ENCODE data around the gene GPATCH3.
"Not testable (repeated sequence)": the region's sequence is repeated elsewhere in the genome, so short reads cannot be mapped to it uniquely, and the experiment has no call there.

Gene GPATCH3

GRCh38 chr1:26900815-26901511, 696 bp upstream of the GPATCH3 start:
- Histone ChIP-seq H3K9ac (ENCODE audit: low read depth, low read length) (peak overlapping the region; percentile 97), H3K36me3 (ENCODE audit: insufficient read depth, low read length) (no peaks in the 10 kb centered on the region), H3K4me1 (ENCODE audit: insufficient read depth, low read length) (peaks cover 5% of the 10 kb centered on the region; the same call in 1 of the 2 replicates), H3K9me3 (ENCODE audit: control insufficient read depth, insufficient read depth, low read length) (no peaks in the 10 kb centered on the region)

GRCh38 chr1:26897351-26897750, 2.9 kb downstream of the GPATCH3 start:
- H3K36me3 ChIP-seq (ENCODE audit: insufficient read depth, low read length) = peaks cover 3% of the 10 kb centered on the region; the same call in 1 of the 2 replicates
- H3K9ac ChIP-seq (ENCODE audit: low read depth, low read length) = no peak overlapping the region
- H3K9me3 ChIP-seq (ENCODE audit: control insufficient read depth, insufficient read depth, low read length) = no peaks in the 10 kb centered on the region
- peaks cover 5% of the 10 kb centered on the region; the same call in 1 of the 2 replicates for H3K4me1 ChIP-seq (ENCODE audit: insufficient read depth, low read length)

- H3K36me3 ChIP-seq (ENCODE audit: insufficient read depth, low read length) = peaks cover 3% of the 10 kb centered on the region; the same call in 1 of the 2 replicates
- H3K9me3 ChIP-seq (ENCODE audit: control insufficient read depth, insufficient read depth, low read length) = no peaks in the 10 kb centered on the region
These were observed 6.0 kb downstream of the GPATCH3 start for GRCh38 chr1:26894263-26894662.

GRCh38 chr1:26890467-26890796, 9.8 kb downstream of the GPATCH3 start:
- no peaks in the 10 kb centered on the region for H3K9me3 ChIP-seq (ENCODE audit: control insufficient read depth, insufficient read depth, low read length)
- peak overlapping the region; percentile 90 for H3K9ac ChIP-seq (ENCODE audit: low read depth, low read length)
- H3K4me1 ChIP-seq (ENCODE audit: insufficient read depth, low read length) = no peaks in the 10 kb centered on the region; the same call in 1 of the 2 replicates
- peaks cover 8% of the 10 kb centered on the region; the same call in 1 of the 2 replicates for H3K36me3 ChIP-seq (ENCODE audit: insufficient read depth, low read length)

More at GRCh38 chr1:26894263-26894662, 6.0 kb downstream of the GPATCH3 start:
- H3K9ac ChIP-seq (ENCODE audit: low read depth, low read length) = no peak overlapping the region
- peaks cover 2% of the 10 kb centered on the region; the same call in 1 of the 2 replicates for H3K4me1 ChIP-seq (ENCODE audit: insufficient read depth, low read length)

GRCh38 chr1:26889551-26890466, 10.5 kb downstream of the GPATCH3 start, which contains the start of gene GPN2:
GPN2 (minus strand) TSS chr1:26890283; CDS start chr1:26890096, 187 bp downstream.
- Histone ChIP-seq H3K9ac (ENCODE audit: low read depth, low read length) (peak within 1 kb of the TSS; percentile 90), H3K36me3 (ENCODE audit: insufficient read depth, low read length) (peaks cover 10% of the 10 kb centered on the region; the same call in 1 of the 2 replicates), H3K4me1 (ENCODE audit: insufficient read depth, low read length) (no peaks in the 10 kb centered on the region; the same call in 1 of the 2 replicates), H3K9me3 (ENCODE audit: control insufficient read depth, insufficient read depth, low read length) (no peaks in the 10 kb centered on the region)

- Histone ChIP-seq H3K4me1 (ENCODE audit: insufficient read depth, low read length) (no peaks in the 10 kb centered on the region; the same call in 1 of the 2 replicates), H3K9me3 (ENCODE audit: control insufficient read depth, insufficient read depth, low read length) (no peaks in the 10 kb centered on the region), H3K9ac (ENCODE audit: low read depth, low read length) (no peak overlapping the region), H3K36me3 (ENCODE audit: insufficient read depth, low read length) (peaks cover 16% of the 10 kb centered on the region)
These were observed 12.0 kb downstream of the GPATCH3 start for GRCh38 chr1:26888231-26888630.

GRCh38 chr1:26887125-26887524, 13.1 kb downstream of the GPATCH3 start:
- Histone ChIP-seq H3K36me3 (ENCODE audit: insufficient read depth, low read length) (peaks cover 16% of the 10 kb centered on the region), H3K9ac (ENCODE audit: low read depth, low read length) (no peak overlapping the region), H3K4me1 (ENCODE audit: insufficient read depth, low read length) (no peaks in the 10 kb centered on the region; the same call in 1 of the 2 replicates), H3K9me3 (ENCODE audit: control insufficient read depth, insufficient read depth, low read length) (no peaks in the 10 kb centered on the region)

GRCh38 chr1:26882696-26883463, 17.4 kb downstream of the GPATCH3 start:
- no peak overlapping the region for H3K9ac ChIP-seq (ENCODE audit: low read depth, low read length)
- no peaks in the 10 kb centered on the region for H3K9me3 ChIP-seq (ENCODE audit: control insufficient read depth, insufficient read depth, low read length)
- H3K4me1 ChIP-seq (ENCODE audit: insufficient read depth, low read length) = no peaks in the 10 kb centered on the region
- peaks cover 17% of the 10 kb centered on the region for H3K36me3 ChIP-seq (ENCODE audit: insufficient read depth, low read length)

- peaks cover 22% of the 10 kb centered on the region for H3K36me3 ChIP-seq (ENCODE audit: insufficient read depth, low read length)
- H3K4me1 ChIP-seq (ENCODE audit: insufficient read depth, low read length); H3K9me3 ChIP-seq (ENCODE audit: control insufficient read depth, insufficient read depth, low read length); H3K9ac ChIP-seq (ENCODE audit: low read depth, low read length): not testable (repeated sequence)
These were observed 18.7 kb downstream of the GPATCH3 start for GRCh38 chr1:26881611-26882010.

- Histone ChIP-seq H3K9ac (ENCODE audit: low read depth, low read length) (no peak overlapping the region), H3K36me3 (ENCODE audit: insufficient read depth, low read length) (peaks cover 15% of the 10 kb centered on the region), H3K4me1 (ENCODE audit: insufficient read depth, low read length) (peaks cover 7% of the 10 kb centered on the region), H3K9me3 (ENCODE audit: control insufficient read depth, insufficient read depth, low read length) (no peaks in the 10 kb centered on the region)
These were observed 20.5 kb downstream of the GPATCH3 start for GRCh38 chr1:26879793-26880192.

GRCh38 chr1:26877326-26877725, 22.9 kb downstream of the GPATCH3 start:
- Histone ChIP-seq H3K9ac (ENCODE audit: low read depth, low read length) (no peak overlapping the region), H3K4me1 (ENCODE audit: insufficient read depth, low read length) (peaks cover 11% of the 10 kb centered on the region), H3K36me3 (ENCODE audit: insufficient read depth, low read length) (peaks cover 8% of the 10 kb centered on the region), H3K9me3 (ENCODE audit: control insufficient read depth, insufficient read depth, low read length) (no peaks in the 10 kb centered on the region)

GRCh38 chr1:26874896-26875295, 25.4 kb downstream of the GPATCH3 start:
- Histone ChIP-seq H3K36me3 (ENCODE audit: insufficient read depth, low read length) (peaks cover 5% of the 10 kb centered on the region; the same call in 1 of the 2 replicates), H3K9ac (ENCODE audit: low read depth, low read length) (no peak overlapping the region), H3K4me1 (ENCODE audit: insufficient read depth, low read length) (peaks cover 18% of the 10 kb centered on the region), H3K9me3 (ENCODE audit: control insufficient read depth, insufficient read depth, low read length) (no peaks in the 10 kb centered on the region)

GRCh38 chr1:26873097-26873496, 27.2 kb downstream of the GPATCH3 start:
- H3K36me3 ChIP-seq (ENCODE audit: insufficient read depth, low read length); H3K9me3 ChIP-seq (ENCODE audit: control insufficient read depth, insufficient read depth, low read length); H3K9ac ChIP-seq (ENCODE audit: low read depth, low read length): not testable (repeated sequence)
- H3K4me1 ChIP-seq (ENCODE audit: insufficient read depth, low read length) = peaks cover 18% of the 10 kb centered on the region

All from ES-I3 (cell line).